ENCODE data around the gene MEF2D. TPM values are rescaled to one million over a fixed set of nuclear protein-coding genes. Genes with fewer than 3 reads are reported as not detected.
A peak's percentile ranks its signal among the peaks of the same experiment; 100 is the strongest.

The MEF2D gene
- polyA plus RNA-seq, 1 experiment = 9.9 TPM

GRCh38 chr1:156480016-156480370 is 20.6 kb downstream of the MEF2D start:
- CTCF ChIA-PET = interaction anchor here (0.6 to 3.0 kb wide), 22 partner anchors 10 to 135 kb away, joined by 3 to 22 read pairs (median 4); partner anchors contain the start of gene MEF2D
- H3K4me3 ChIP-seq (ENCODE audit: low read depth, low read length) = no peak overlapping the region
- POLR2A ChIA-PET = no interaction called here
- no peaks in the 10 kb centered on the region for H3K27me3 ChIP-seq (ENCODE audit: control insufficient read depth, insufficient read depth, low read length)
- no peak overlapping the region for H3K27ac ChIP-seq (ENCODE audit: low read depth, low read length)
- no peak; the same call in 1 of the 2 replicates for TF ChIP-seq CTCF (IDR thresholded peaks at IDR 0.05; ENCODE audit: low read depth, low read length)
- no peaks in the 10 kb centered on the region for H3K9me3 ChIP-seq (ENCODE audit: control insufficient read depth, insufficient read depth, low read length)
- no peak for DNase-seq (ENCODE audit: low read depth, low spot score)

- TF ChIP-seq CTCF (IDR thresholded peaks at IDR 0.05; ENCODE audit: low read depth, low read length) = no peak
- ChIA-PET CTCF (interaction anchor here (0.7 to 3.0 kb wide), 3 partner anchors 10 to 18 kb away, joined by 3 to 16 read pairs (median 8); no protein-coding TSS in a partner anchor), POLR2A (no interaction called here)
- Histone ChIP-seq H3K27me3 (ENCODE audit: control insufficient read depth, insufficient read depth, low read length) (no peaks in the 10 kb centered on the region), H3K4me3 (ENCODE audit: low read depth, low read length) (no peak overlapping the region), H3K9me3 (ENCODE audit: control insufficient read depth, insufficient read depth, low read length) (no peaks in the 10 kb centered on the region), H3K27ac (ENCODE audit: low read depth, low read length) (no peak overlapping the region)
- DNase-seq (ENCODE audit: low read depth, low spot score) = no peak
These were observed 21.2 kb downstream of the MEF2D start for GRCh38 chr1:156479093-156480015.

- Histone ChIP-seq H3K27me3 (ENCODE audit: control insufficient read depth, insufficient read depth, low read length) (no peaks in the 10 kb centered on the region), H3K4me3 (ENCODE audit: low read depth, low read length) (no peak overlapping the region), H3K9me3 (ENCODE audit: control insufficient read depth, insufficient read depth, low read length) (no peaks in the 10 kb centered on the region), H3K27ac (ENCODE audit: low read depth, low read length) (peak overlapping the region; percentile 11)
- ChIA-PET CTCF (no interaction called here), POLR2A (no interaction called here)
- TF ChIP-seq CTCF (IDR thresholded peaks at IDR 0.05; ENCODE audit: low read depth, low read length) = no peak
- DNase-seq (ENCODE audit: low read depth, low spot score) = no peak
These were observed 22.3 kb downstream of the MEF2D start for GRCh38 chr1:156478250-156478627.

- Histone ChIP-seq H3K9me3 (ENCODE audit: control insufficient read depth, insufficient read depth, low read length) (no peaks in the 10 kb centered on the region), H3K27me3 (ENCODE audit: control insufficient read depth, insufficient read depth, low read length) (no peaks in the 10 kb centered on the region), H3K27ac (ENCODE audit: low read depth, low read length) (peak overlapping the region; percentile 97), H3K4me3 (ENCODE audit: low read depth, low read length) (no peak overlapping the region)
- TF ChIP-seq CTCF (IDR thresholded peaks at IDR 0.05; ENCODE audit: low read depth, low read length) = no peak
- ChIA-PET CTCF (interaction anchor here (0.9 to 1.0 kb wide), 2 partner anchors 19 to 32 kb away, joined by 3 to 4 read pairs; no protein-coding TSS in a partner anchor), POLR2A (interaction anchor here (2.6 kb wide), 1 partner anchor 27 kb away, joined by 15 read pairs; no protein-coding TSS in a partner anchor)
- no peak for DNase-seq (ENCODE audit: low read depth, low spot score)
These were observed 22.9 kb downstream of the MEF2D start for GRCh38 chr1:156477526-156478249.
